H7 (cell line): ENCODE data around the gene CRHR2. TPM values are rescaled to one million over a fixed set of nuclear protein-coding genes. Genes with fewer than 3 reads are reported as not detected.
"Not testable (repeated sequence)": the region's sequence is repeated elsewhere in the genome, so short reads cannot be mapped to it uniquely, and the experiment has no call there.

Source experiments
- DNase-seq: peaks from one replicate; pipeline ENCODE4 v3.0.0; 2012
- H3K27me3 ChIP-seq: 2 replicates; pipeline ENCODE4 v1.6.0; 2011; ENCODE audit warnings: mild to moderate bottlenecking, low read length; ENCODE audit not compliant: control insufficient read depth, insufficient read depth
- H3K36me3 ChIP-seq: replicated peaks from 2 replicates; pipeline ENCODE4 v1.5.1; 2011; ENCODE audit warnings: low read length; ENCODE audit not compliant: control insufficient read depth, insufficient read depth
- H3K4me3 ChIP-seq: 2 replicates; pipeline ENCODE4 v1.5.1; 2011; ENCODE audit warnings: low read depth, mild to moderate bottlenecking, control low read depth, low read length, moderate library complexity; ENCODE audit not compliant: insufficient read depth
- total RNA-seq: library from RNA; depleted of rRNA; stranded (reverse); fragments of >200 nt; shearing (Covaris generic); gene quantifications from 2 replicates; pipeline ENCODE4 v1.2.3, GENCODE V29; 2014; rRNA removed

The CRHR2 gene
- not detected in 2 replicates for total RNA-seq

- no peaks in the 10 kb centered on the region for H3K36me3 ChIP-seq
- peak; percentile 94 for DNase-seq
- H3K27me3 ChIP-seq: peaks cover 39% of the 10 kb centered on the region
- H3K4me3 ChIP-seq: peak within 1 kb of the TSS; percentile 52
Measured at GRCh38 chr7:30682212-30683083, at the start of gene CRHR2. CRHR2 (minus strand) TSS chr7:30682456; CDS start chr7:30682280, 176 bp downstream.

DNA sequence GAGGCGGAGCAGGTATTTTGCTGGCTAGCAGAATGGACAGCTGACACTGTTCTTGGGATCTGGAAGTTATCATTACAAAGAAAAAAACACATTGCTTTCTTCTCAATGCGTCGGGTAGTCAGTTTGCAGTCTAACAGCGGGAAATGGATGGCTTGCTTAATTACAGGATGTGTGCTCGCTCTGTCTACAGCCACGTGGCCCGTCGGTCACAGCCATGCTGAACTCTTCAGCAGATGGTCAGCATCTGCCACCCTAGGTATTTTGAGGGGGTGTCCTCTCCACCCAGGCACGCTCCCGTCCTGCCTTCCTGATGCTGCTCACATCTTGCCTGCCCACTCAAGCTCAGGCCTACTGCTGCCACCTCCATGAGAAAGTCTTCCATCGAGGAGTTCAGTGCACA is 49.3 kb upstream of the CRHR2 start:
- Histone ChIP-seq H3K36me3 (no peaks in the 10 kb centered on the region), H3K27me3 (no peaks in the 10 kb centered on the region), H3K4me3 (no peak overlapping the region)
- no peak for DNase-seq

DNA sequence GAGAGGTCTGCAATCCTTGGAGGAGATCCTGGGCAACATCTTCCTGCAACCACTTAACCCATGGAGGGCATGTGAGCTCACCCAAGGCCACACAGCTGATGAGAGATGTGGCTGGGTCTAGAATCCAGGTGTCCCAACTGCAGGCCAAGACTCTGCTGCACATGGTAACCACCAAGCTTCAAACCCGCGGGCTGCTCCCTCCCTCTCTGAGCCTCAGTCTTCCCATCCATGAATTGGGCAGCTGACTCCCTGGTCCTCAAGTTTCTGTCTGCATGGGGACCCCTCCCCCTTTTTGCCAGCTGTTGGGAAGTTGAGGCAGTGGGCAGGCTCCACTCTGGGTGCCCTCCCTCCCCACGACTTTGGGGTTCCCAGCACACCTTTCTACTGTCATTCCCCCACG is 48.7 kb upstream of the CRHR2 start:
- H3K27me3 ChIP-seq: no peaks in the 10 kb centered on the region
- DNase-seq: no peak
- H3K36me3 ChIP-seq: no peaks in the 10 kb centered on the region
- no peak overlapping the region for H3K4me3 ChIP-seq

GRCh38 chr7:30730097-30730496 is 47.8 kb upstream of the CRHR2 start:
- Histone ChIP-seq H3K36me3 (no peaks in the 10 kb centered on the region), H3K4me3 (no peak overlapping the region), H3K27me3 (no peaks in the 10 kb centered on the region)
- DNase-seq: no peak

GRCh38 chr7:30729642-30730041 is 47.4 kb upstream of the CRHR2 start:
- DNase-seq: no peak
- Histone ChIP-seq H3K27me3 (no peaks in the 10 kb centered on the region), H3K4me3 (no peak overlapping the region), H3K36me3 (no peaks in the 10 kb centered on the region)

GRCh38 chr7:30728591-30729100 is 46.4 kb upstream of the CRHR2 start:
- no peak overlapping the region for H3K4me3 ChIP-seq
- no peaks in the 10 kb centered on the region for H3K27me3 ChIP-seq
- DNase-seq: no peak
- H3K36me3 ChIP-seq: no peaks in the 10 kb centered on the region

- Histone ChIP-seq H3K4me3 (no peak overlapping the region), H3K36me3 (no peaks in the 10 kb centered on the region), H3K27me3 (no peaks in the 10 kb centered on the region)
- peak; percentile 65 for DNase-seq
Measured at GRCh38 chr7:30727061-30727945, 45.0 kb upstream of the CRHR2 start.

- Histone ChIP-seq H3K4me3 (no peak overlapping the region), H3K36me3 (no peaks in the 10 kb centered on the region), H3K27me3 (no peaks in the 10 kb centered on the region)
- DNase-seq: no peak
Measured at GRCh38 chr7:30726296-30727006, 44.2 kb upstream of the CRHR2 start.

DNA sequence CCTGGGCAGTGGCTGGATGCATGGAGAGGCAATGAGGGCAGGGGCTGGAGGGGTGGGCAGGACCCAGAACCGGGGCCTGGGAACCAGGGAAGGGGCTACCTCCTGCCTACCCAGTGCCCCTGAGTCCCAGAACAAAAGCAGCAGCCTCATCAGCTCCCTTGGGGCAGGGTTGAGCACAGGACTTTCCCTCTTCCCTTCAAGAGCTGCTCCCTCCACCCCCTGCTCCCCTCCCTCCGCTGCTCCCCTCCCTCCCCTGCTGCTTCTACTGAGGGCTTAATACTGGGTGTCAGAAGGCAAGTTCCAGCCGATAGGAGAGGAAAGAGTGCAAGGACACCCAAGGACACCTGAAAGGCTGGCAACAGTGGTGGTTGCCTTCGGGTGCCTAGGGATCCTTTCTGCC is 41.5 kb upstream of the CRHR2 start:
- no peak for DNase-seq
- Histone ChIP-seq H3K27me3 (no peaks in the 10 kb centered on the region), H3K4me3 (no peak overlapping the region), H3K36me3 (no peaks in the 10 kb centered on the region)

GRCh38 chr7:30722671-30723070 is 40.4 kb upstream of the CRHR2 start:
- Histone ChIP-seq H3K4me3 (no peak overlapping the region), H3K27me3 (no peaks in the 10 kb centered on the region), H3K36me3 (no peaks in the 10 kb centered on the region)
- DNase-seq: no peak

DNA sequence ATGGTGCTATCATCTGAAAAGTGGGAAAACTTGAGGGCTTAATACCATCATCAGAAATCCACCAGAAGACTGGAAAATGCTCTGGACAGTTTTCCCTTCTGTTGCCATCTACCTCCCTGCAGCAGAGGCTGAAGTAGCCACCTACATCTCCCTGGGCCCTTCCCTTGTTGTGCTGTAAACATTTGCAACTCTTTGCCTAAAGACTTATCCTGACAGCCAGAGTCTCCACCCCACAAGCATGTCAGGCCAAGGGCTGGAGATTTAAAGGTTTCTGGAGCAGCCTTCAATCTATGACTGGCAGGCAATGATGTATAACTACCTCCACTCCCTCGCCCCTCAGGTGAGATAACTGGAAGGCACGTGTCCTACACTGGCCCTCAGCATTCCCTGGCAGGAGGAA is 39.9 kb upstream of the CRHR2 start:
- Histone ChIP-seq H3K36me3 (no peaks in the 10 kb centered on the region), H3K4me3 (no peak overlapping the region), H3K27me3 (no peaks in the 10 kb centered on the region)
- no peak for DNase-seq

GRCh38 chr7:30721211-30721610 is 39.0 kb upstream of the CRHR2 start:
- Histone ChIP-seq H3K36me3 (no peaks in the 10 kb centered on the region), H3K4me3 (no peak overlapping the region), H3K27me3 (no peaks in the 10 kb centered on the region)
- no peak for DNase-seq

DNA sequence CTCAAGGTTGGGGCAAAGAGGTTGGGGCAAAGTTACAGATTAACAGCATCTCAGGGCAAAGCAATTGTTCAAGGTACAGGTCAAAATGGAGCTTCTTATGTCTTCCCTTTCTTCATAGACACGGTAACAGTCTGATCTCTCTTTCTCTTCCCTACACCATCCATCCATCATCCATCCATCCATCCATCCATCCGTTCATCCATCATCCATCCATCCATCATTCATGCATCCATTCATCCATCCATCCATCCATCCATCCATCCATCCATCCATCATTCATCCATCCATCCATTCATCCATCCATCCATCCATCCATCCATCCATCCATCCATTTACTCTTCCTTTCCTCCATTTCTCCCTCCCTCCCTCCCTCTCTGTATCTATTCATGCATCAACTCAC is 37.2 kb upstream of the CRHR2 start:
- not testable (repeated sequence) for H3K36me3 ChIP-seq, H3K4me3 ChIP-seq, H3K27me3 ChIP-seq, DNase-seq

- DNase-seq: peak; percentile 76
- H3K4me3 ChIP-seq: no peak overlapping the region
- H3K27me3 ChIP-seq: no peaks in the 10 kb centered on the region
- H3K36me3 ChIP-seq: no peaks in the 10 kb centered on the region
Measured at GRCh38 chr7:30717181-30717580, 34.9 kb upstream of the CRHR2 start.
